GM12878 (cell line): Measurements from ENCODE around the gene GALNS. TPM values are rescaled to one million over a fixed set of nuclear protein-coding genes. Genes with fewer than 3 reads are reported as not detected.

Experiments
- ATAC-seq: fragments of 200-7000 bp; cut with Tn5 transposase; 3 replicates; pipeline ENCODE4 v1.9.1; 2020; ENCODE audit warnings: mild to moderate bottlenecking, moderate library complexity
- BruUV-seq: library from RNA; stranded (reverse); fragments of 400-500 nt; replicated peaks from 2 replicates; lab custom pipeline; 2021; lab: Mats Ljungman, UMichigan
- CTCF ChIA-PET: fragments of 300-600 bp; sonication (Branson Sonifier 250); formaldehyde crosslinking; extraction: SDS; loops from one replicate; lab custom pipeline; 2021; ENCODE audit warnings: inconsistent platforms; lab: Yijun Ruan, JAX
- POLR2A ChIA-PET: fragments of 350-600 bp; formaldehyde crosslinking; extraction: SDS; loops from one replicate; lab custom pipeline; 2021; ENCODE audit warnings: inconsistent platforms; lab: Charles Lee
- RAD21 ChIA-PET: fragments of 300-600 bp; sonication (Branson Sonifier 250); formaldehyde crosslinking; loops from one replicate; lab custom pipeline; 2023; ENCODE audit warnings: antibody characterized with exemption; ENCODE audit not compliant: unreplicated experiment; lab: Charles Lee
- SMC1A ChIA-PET: fragments of 300-600 bp; sonication (Branson Sonifier 250); formaldehyde crosslinking; loops from one replicate; lab custom pipeline; 2023; ENCODE audit not compliant: unreplicated experiment, uncharacterized antibody; lab: Charles Lee
- DNase-seq: peaks from one replicate; pipeline ENCODE4 v3.0.0-alpha.2; 2011; ENCODE audit warnings: low read depth, low spot score
- FAIRE-seq: peaks from 3 replicates; lab custom pipeline; 2011; peaks lifted over from hg19 to GRCh38; lab: Jason Lieb, UNC
- H2AFZ ChIP-seq: 2 replicates; pipeline ENCODE4 v1.6.0; 2011; ENCODE audit warnings: low read depth, low read length, control low read depth; ENCODE audit not compliant: control insufficient read depth
- H3K27ac ChIP-seq: 2 replicates; pipeline ENCODE4 v1.5.1; 2011; ENCODE audit warnings: control low read depth; ENCODE audit not compliant: control insufficient read depth, insufficient read depth
- H3K27me3 ChIP-seq, 2 experiments: replicated peaks in 1 of 2; 2 replicates each; pipeline versions ENCODE4 v1.6.0 to v1.6.1; 2011; ENCODE audit warnings: low read length in 1 of 2; ENCODE audit not compliant: control insufficient read depth in 2 of 2, insufficient read depth in 2 of 2
- H3K36me3 ChIP-seq, 2 experiments: 2 replicates each; pipeline ENCODE4 v1.5.1; 2011; ENCODE audit warnings: low read length in 1 of 2; ENCODE audit not compliant: control insufficient read depth in 2 of 2, insufficient read depth in 2 of 2
- H3K4me1 ChIP-seq: 2 replicates; pipeline ENCODE4 v1.6.1; 2011; ENCODE audit warnings: mild to moderate bottlenecking, low read length, moderate library complexity, mixed read lengths; ENCODE audit not compliant: control insufficient read depth, insufficient read depth
- H3K4me2 ChIP-seq: 2 replicates; pipeline ENCODE4 v1.6.0; 2011; ENCODE audit warnings: control low read depth; ENCODE audit not compliant: control insufficient read depth, insufficient read depth
- H3K4me3 ChIP-seq: fragments of 200-600 bp; sonication (generic); 2 replicates; pipeline ENCODE4 v1.5.1; 2016
- H3K79me2 ChIP-seq: 2 replicates; pipeline ENCODE4 v1.6.0; 2011; ENCODE audit warnings: low read length; ENCODE audit not compliant: control insufficient read depth, insufficient read depth
- H3K9ac ChIP-seq: 2 replicates; pipeline ENCODE4 v1.8.0; 2011; ENCODE audit warnings: low read length, control low read depth, mixed read lengths; ENCODE audit not compliant: control insufficient read depth, insufficient read depth
- H3K9me3 ChIP-seq: replicated peaks from 3 replicates; pipeline ENCODE4 v1.5.1; 2011; ENCODE audit warnings: mild to moderate bottlenecking, low read length; ENCODE audit not compliant: control insufficient read depth, insufficient read depth
- H4K20me1 ChIP-seq: 2 replicates; pipeline ENCODE4 v1.6.0; 2011; ENCODE audit not compliant: control insufficient read depth, insufficient read depth
- ATF3 ChIP-seq: IDR thresholded peaks from 2 replicates; pipeline ENCODE4 v1.6.1; 2011; ENCODE audit warnings: low read depth, mild to moderate bottlenecking, low read length, moderate library complexity, borderline replicate concordance; ENCODE audit errors: extremely low read depth
- CTCF ChIP-seq, 3 experiments: IDR thresholded peaks in 2 of 3; conservative IDR thresholded peaks in 1 of 3; 2 replicates each; pipeline ENCODE4 v1.5.1; 2011; ENCODE audit warnings: low read depth in 3 of 3, low read length in 3 of 3, mild to moderate bottlenecking in 3 of 3, control low read depth in 2 of 3, moderate library complexity in 2 of 3, inconsistent platforms in 1 of 3, mixed read lengths in 1 of 3; ENCODE audit not compliant: control insufficient read depth in 2 of 3, insufficient read depth in 1 of 3; ENCODE audit errors: extremely low read depth in 1 of 3
- FOS ChIP-seq: IDR thresholded peaks from 3 replicates; pipeline ENCODE4 v1.6.1; 2011; ENCODE audit warnings: borderline replicate concordance; ENCODE audit not compliant: insufficient read length; ENCODE audit errors: extremely low read depth
- NR2C1 ChIP-seq: fragments of 450-650 bp; IDR thresholded peaks from 2 replicates; pipeline ENCODE4 v1.6.1; 2017; ENCODE audit warnings: antibody characterized with exemption, mild to moderate bottlenecking, moderate library complexity
- NR2C2 ChIP-seq: IDR thresholded peaks from 2 replicates; pipeline ENCODE4 v1.6.1; 2011; ENCODE audit warnings: borderline replicate concordance, low read depth; ENCODE audit not compliant: control insufficient read depth, insufficient read length
- PAX8 ChIP-seq: fragments of 450-650 bp; IDR thresholded peaks from 2 replicates; pipeline ENCODE4 v1.6.1; 2017; ENCODE audit warnings: mild to moderate bottlenecking, moderate library complexity
- SMAD1 ChIP-seq: fragments of 450-650 bp; IDR thresholded peaks from 2 replicates; pipeline ENCODE4 v1.6.1; 2018; ENCODE audit warnings: mild to moderate bottlenecking, low read depth; ENCODE audit not compliant: partially characterized antibody
- SP1 ChIP-seq: IDR thresholded peaks from one replicate; pipeline ENCODE4 v1.6.1; 2011; ENCODE audit warnings: low read depth, low read length
- WGBS: methylation state at CpG from one replicate; pipeline ENCODE4 v1.1.6; 2016; ENCODE audit warnings: low lambda C conversion rate; ENCODE audit not compliant: insufficient replicate concordance, insufficient coverage; ENCODE audit errors: missing lambda C conversion rate; 5-methylcytosine and 5-hydroxymethylcytosine counted together
- in situ Hi-C: fragments of 300-500 bp; cut with MboI; formaldehyde crosslinking; loops from 9 replicates; pipeline ENCODE4 v1.14.3; 2018; ENCODE audit warnings: mixed read lengths
- intact Hi-C: fragments of 100-400 bp; cut with micrococcal nuclease; formaldehyde crosslinking; loops from one replicate; pipeline ENCODE4 v1.14.2; 2022; ENCODE audit not compliant: unreplicated experiment
- polyA plus RNA-seq, 11 experiments: library from polyadenylated mRNA; depleted of rRNA in 4 of 11; unstranded in 6 of 11; stranded (reverse) in 5 of 11; fragments of >200 nt; fragmentation: Nextera tagmentation in 4 of 11; fragmentation: Illumina TruSeq in 1 of 11; extraction: Ambion mirVana in 4 of 11; extraction: Trizol in 1 of 11; gene quantifications; 1 replicate in 1 of 11; 2 replicates in 10 of 11; pipeline versions ENCODE4 v1.2.1 to v1.2.3, GENCODE V29; 2011 to 2016; ENCODE audit warnings: inconsistent platforms in 2 of 11, missing spikeins in 2 of 11, low read depth in 1 of 11
- total RNA-seq, 4 experiments: library from RNA; depleted of rRNA in 3 of 4; stranded (reverse); fragments of >200 nt in 3 of 4; fragmentation: Illumina TruSeq in 1 of 4; extraction: Trizol in 1 of 4; gene quantifications; 2 replicates each; pipeline versions ENCODE4 v1.2.1 to v1.2.3, GENCODE V29; 2013 to 2021
- TF ChIP-seq, protein P1 (sequence below): IDR thresholded peaks from 2 replicates; pipeline ENCODE4 v1.6.1; 2011; ENCODE audit warnings: mild to moderate bottlenecking, low read depth, low read length, moderate library complexity; ENCODE audit not compliant: insufficient replicate concordance
- TF ChIP-seq, protein P2 (sequence below): fragments of 450-650 bp; formaldehyde crosslinking; IDR thresholded peaks from 2 replicates; pipeline ENCODE4 v1.5.0; 2022; ENCODE audit warnings: mild to moderate bottlenecking, missing genetic modification characterization

The GALNS gene
- total and polyA plus RNA-seq, 10 of the 15 experiments (the other 5 are each of a cell fraction or from before 2014, with no cell fraction given): 0.37 to 12.4 (median 5.3) TPM

GRCh38 chr16:88855736-88856121, 1.0 kb downstream of the GALNS start (continued):
- no peak for TF ChIP-seq ATF3
- TF ChIP-seq, protein P1, sequence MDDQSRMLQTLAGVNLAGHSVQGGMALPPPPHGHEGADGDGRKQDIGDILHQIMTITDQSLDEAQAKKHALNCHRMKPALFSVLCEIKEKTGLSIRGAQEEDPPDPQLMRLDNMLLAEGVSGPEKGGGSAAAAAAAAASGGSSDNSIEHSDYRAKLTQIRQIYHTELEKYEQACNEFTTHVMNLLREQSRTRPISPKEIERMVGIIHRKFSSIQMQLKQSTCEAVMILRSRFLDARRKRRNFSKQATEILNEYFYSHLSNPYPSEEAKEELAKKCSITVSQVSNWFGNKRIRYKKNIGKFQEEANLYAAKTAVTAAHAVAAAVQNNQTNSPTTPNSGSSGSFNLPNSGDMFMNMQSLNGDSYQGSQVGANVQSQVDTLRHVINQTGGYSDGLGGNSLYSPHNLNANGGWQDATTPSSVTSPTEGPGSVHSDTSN: no peak
- no peak for TF ChIP-seq FOS

DNA sequence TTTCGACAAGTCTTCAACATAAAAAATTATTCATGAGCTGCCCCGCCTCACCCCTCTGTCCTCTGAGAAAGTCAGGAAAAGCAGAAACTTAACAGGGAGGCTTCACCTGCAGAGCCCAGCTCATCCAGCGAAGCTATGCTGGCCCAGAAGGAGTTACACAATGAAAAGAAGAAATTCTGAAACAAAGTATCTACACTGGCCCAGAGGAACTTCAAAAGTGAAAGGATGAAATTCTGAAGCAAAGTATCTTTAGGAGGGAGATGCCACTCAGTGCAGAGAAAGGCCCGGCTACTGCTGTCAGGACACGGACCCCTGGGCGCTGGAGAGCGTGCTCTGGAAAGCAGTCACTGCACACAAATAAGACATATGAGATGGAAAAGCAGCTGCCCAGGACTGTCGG, 1.6 kb downstream of the GALNS start:
- H2AFZ ChIP-seq: no peak overlapping the region
- WGBS: 86% methylated on average over 8 of the region's 8 CpGs
- H3K9me3 ChIP-seq: no peaks in the 10 kb centered on the region
- no peak overlapping the region for H3K4me2 ChIP-seq
- ChIA-PET CTCF (interaction anchor here (1.1 kb wide), 1 partner anchor 9 kb away, joined by 3 read pairs; no protein-coding TSS in a partner anchor), SMC1A (interaction anchor here (0.8 kb wide), 1 partner anchor 9 kb away, joined by 3 read pairs; no protein-coding TSS in a partner anchor), RAD21 (no interaction called here), POLR2A (interaction anchor here (0.6 kb wide), 1 partner anchor 52 kb away, joined by 4 read pairs; no protein-coding TSS in a partner anchor)
- peaks cover 23% of the 10 kb centered on the region for H3K4me1 ChIP-seq
- FAIRE-seq (no peak), DNase-seq (no peak), ATAC-seq (no peak)
- peak overlapping the region; percentile 13; the same call in 1 of the 2 replicates for H3K4me3 ChIP-seq
- intact Hi-C loops (loop anchor here (5.0 kb wide), 2 partner anchors 43 to 67 kb away; partner anchors contain the start of gene APRT), in situ Hi-C loops (no loop called here)
- H3K27me3 ChIP-seq: no peaks in the 10 kb centered on the region
- peaks cover 0 to 4% of the 10 kb centered on the region in 2 experiments; a peak in 1 of 4 replicates for H3K36me3 ChIP-seq
- no TSS peak for BruUV-seq
- TF ChIP-seq CTCF (IDR thresholded peaks at IDR 0.05 in 2 of 3, conservative IDR thresholded peaks at IDR 0.05 in 1 of 3; ENCODE audit: control insufficient read depth in 2 of 3, extremely low read depth in 1 of 3, insufficient read depth in 1 of 3, low read depth in 3 of 3, low read length in 3 of 3) (no peak), SMAD1 (no peak), NR2C2 (no peak), NR2C1 (no peak), PAX8 (no peak), SP1 (no peak)
- TF ChIP-seq, protein P2, sequence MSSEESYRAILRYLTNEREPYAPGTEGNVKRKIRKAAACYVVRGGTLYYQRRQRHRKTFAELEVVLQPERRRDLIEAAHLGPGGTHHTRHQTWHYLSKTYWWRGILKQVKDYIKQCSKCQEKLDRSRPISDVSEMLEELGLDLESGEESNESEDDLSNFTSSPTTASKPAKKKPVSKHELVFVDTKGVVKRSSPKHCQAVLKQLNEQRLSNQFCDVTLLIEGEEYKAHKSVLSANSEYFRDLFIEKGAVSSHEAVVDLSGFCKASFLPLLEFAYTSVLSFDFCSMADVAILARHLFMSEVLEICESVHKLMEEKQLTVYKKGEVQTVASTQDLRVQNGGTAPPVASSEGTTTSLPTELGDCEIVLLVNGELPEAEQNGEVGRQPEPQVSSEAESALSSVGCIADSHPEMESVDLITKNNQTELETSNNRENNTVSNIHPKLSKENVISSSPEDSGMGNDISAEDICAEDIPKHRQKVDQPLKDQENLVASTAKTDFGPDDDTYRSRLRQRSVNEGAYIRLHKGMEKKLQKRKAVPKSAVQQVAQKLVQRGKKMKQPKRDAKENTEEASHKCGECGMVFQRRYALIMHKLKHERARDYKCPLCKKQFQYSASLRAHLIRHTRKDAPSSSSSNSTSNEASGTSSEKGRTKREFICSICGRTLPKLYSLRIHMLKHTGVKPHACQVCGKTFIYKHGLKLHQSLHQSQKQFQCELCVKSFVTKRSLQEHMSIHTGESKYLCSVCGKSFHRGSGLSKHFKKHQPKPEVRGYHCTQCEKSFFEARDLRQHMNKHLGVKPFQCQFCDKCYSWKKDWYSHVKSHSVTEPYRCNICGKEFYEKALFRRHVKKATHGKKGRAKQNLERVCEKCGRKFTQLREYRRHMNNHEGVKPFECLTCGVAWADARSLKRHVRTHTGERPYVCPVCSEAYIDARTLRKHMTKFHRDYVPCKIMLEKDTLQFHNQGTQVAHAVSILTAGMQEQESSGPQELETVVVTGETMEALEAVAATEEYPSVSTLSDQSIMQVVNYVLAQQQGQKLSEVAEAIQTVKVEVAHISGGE (CRISPR knock-in tag): no peak
- 0 out of 2 replicates have a peak, but pooled peaks cover 2% of the 10 kb centered on the region for H4K20me1 ChIP-seq
- H3K79me2 ChIP-seq: peaks cover 13% of the 10 kb centered on the region
- H3K9ac ChIP-seq: no peak overlapping the region
- no peak overlapping the region for H3K27ac ChIP-seq
